PFSK-1 (cell line): ENCODE data around the gene TTN.

Source experiments
- FOXP2 ChIP-seq: optimal IDR thresholded peaks from 2 replicates; pipeline ENCODE3; 2011; ENCODE audit warnings: borderline replicate concordance, control low read depth, inconsistent platforms; ENCODE audit not compliant: insufficient read depth; ENCODE audit errors: extremely low read length, extremely low read depth
- POLR2AphosphoS5 ChIP-seq: IDR thresholded peaks from 2 replicates; pipeline ENCODE4 v1.6.1; 2012; ENCODE audit warnings: low read depth, mild to moderate bottlenecking, control low read depth, low read length, moderate library complexity
- REST ChIP-seq, 2 experiments: IDR thresholded peaks; 2 replicates each; pipeline versions ENCODE4 v1.6.1 to v1.8.0; 2011 to 2012; ENCODE audit warnings: low read depth in 2 of 2, low read length in 2 of 2, control low read depth in 1 of 2, inconsistent platforms in 1 of 2, mild to moderate bottlenecking in 1 of 2, moderate library complexity in 1 of 2; ENCODE audit not compliant: insufficient read depth in 1 of 2
- SIN3A ChIP-seq: IDR thresholded peaks from 2 replicates; pipeline ENCODE4 v1.6.1; 2012; ENCODE audit warnings: mild to moderate bottlenecking, low read length, moderate library complexity, borderline replicate concordance; ENCODE audit not compliant: insufficient read depth
- TAF1 ChIP-seq: IDR thresholded peaks from 2 replicates; pipeline ENCODE4 v1.6.1; 2012; ENCODE audit warnings: low read length, control low read depth, borderline replicate concordance; ENCODE audit not compliant: insufficient read depth

TTN gene

GRCh38 chr2:178542569-178542968 lies 264.7 kb downstream of the TTN start:
- no peak for TF ChIP-seq SIN3A
- no peak for TF ChIP-seq FOXP2
- TF ChIP-seq REST (IDR thresholded peaks at IDR 0.05; ENCODE audit: insufficient read depth in 1 of 2, low read depth in 2 of 2, low read length in 2 of 2): no peak
- no peak for TF ChIP-seq POLR2AphosphoS5
- no peak for TF ChIP-seq TAF1

GRCh38 chr2:178542161-178542560 lies 265.1 kb downstream of the TTN start:
- TF ChIP-seq FOXP2 (no peak), POLR2AphosphoS5 (no peak), SIN3A (no peak), REST (IDR thresholded peaks at IDR 0.05; ENCODE audit: insufficient read depth in 1 of 2, low read depth in 2 of 2, low read length in 2 of 2) (no peak), TAF1 (no peak)

GRCh38 chr2:178536037-178536436 lies 271.2 kb downstream of the TTN start:
- TF ChIP-seq POLR2AphosphoS5 (no peak), SIN3A (no peak), FOXP2 (no peak), TAF1 (no peak), REST (IDR thresholded peaks at IDR 0.05; ENCODE audit: insufficient read depth in 1 of 2, low read depth in 2 of 2, low read length in 2 of 2) (no peak)

- TF ChIP-seq FOXP2 (no peak), SIN3A (no peak), TAF1 (no peak), REST (IDR thresholded peaks at IDR 0.05; ENCODE audit: insufficient read depth in 1 of 2, low read depth in 2 of 2, low read length in 2 of 2) (no peak), POLR2AphosphoS5 (no peak)
Measured at GRCh38 chr2:178531168-178531567, 276.1 kb downstream of the TTN start.

GRCh38 chr2:178530625-178531142 lies 276.5 kb downstream of the TTN start:
- TF ChIP-seq SIN3A: no peak
- TF ChIP-seq REST (IDR thresholded peaks at IDR 0.05; ENCODE audit: insufficient read depth in 1 of 2, low read depth in 2 of 2, low read length in 2 of 2): no peak
- no peak for TF ChIP-seq TAF1
- no peak for TF ChIP-seq FOXP2
- no peak for TF ChIP-seq POLR2AphosphoS5
